ENCODE data around the gene TMED10. TPM values are rescaled to one million over a fixed set of nuclear protein-coding genes. Genes with fewer than 3 reads are reported as not detected.

TMED10 gene
- total and polyA plus RNA-seq, 2 of the 13 experiments (the other 11 are each of a cell fraction or from before 2014, with no cell fraction given) = 311 to 377 TPM

DNA sequence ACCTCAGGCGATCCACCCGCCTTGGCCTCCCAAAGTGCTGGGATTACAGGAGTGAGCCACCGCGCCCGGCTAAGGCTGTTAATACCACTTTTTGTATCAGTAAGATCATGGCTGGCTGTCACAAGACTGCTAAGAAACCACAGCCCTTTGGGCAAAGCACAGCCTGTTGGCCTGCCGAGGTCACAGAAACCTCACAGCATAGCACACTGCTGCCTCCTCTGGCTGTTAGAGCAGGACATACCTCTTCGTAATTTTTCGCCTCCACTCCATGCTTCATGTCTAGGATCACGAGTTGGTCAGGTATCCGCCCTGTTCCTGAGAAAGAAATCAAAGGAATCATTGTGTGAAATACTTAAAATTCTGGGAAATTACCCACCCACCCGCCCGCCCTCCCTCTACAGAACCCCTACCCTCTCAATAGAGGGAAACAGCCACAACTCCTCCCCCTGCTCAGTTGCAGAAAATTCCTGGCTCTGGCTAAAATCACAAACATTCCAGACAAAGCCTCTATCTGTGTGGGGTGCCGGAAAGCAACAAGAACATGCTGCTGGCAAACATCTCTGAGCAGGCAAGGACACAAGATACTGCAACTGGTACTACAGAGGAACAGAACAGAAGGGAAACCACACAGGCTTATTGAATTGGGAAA lies 28.9 kb downstream of the TMED10 start (continued):
- no peak for TF ChIP-seq ATF1 (CRISPR knock-in tag; IDR thresholded peaks at IDR 0.05)
- TF ChIP-seq, protein P1, sequence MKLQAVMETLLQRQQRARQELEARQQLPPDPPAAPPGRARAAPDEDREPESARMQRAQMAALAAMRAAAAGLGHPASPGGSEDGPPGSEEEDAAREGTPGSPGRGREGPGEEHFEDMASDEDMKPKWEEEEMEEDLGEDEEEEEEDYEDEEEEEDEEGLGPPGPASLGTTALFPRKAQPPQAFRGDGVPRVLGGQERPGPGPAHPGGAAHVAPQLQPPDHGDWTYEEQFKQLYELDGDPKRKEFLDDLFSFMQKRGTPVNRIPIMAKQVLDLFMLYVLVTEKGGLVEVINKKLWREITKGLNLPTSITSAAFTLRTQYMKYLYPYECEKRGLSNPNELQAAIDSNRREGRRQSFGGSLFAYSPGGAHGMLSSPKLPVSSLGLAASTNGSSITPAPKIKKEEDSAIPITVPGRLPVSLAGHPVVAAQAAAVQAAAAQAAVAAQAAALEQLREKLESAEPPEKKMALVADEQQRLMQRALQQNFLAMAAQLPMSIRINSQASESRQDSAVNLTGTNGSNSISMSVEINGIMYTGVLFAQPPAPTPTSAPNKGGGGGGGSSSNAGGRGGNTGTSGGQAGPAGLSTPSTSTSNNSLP (IDR thresholded peaks at IDR 0.05; ENCODE audit: low read depth, low read length) = no peak
- no peak for TF ChIP-seq RFX5 (IDR thresholded peaks at IDR 0.05; ENCODE audit: low read depth, low read length)
- TF ChIP-seq ZNF296 (CRISPR knock-in tag; conservative IDR thresholded peaks at IDR 0.05) = no peak
- TF ChIP-seq ZNF24 (IDR thresholded peaks at IDR 0.05) = no peak
- TF ChIP-seq ZNF224 (CRISPR knock-in tag; IDR thresholded peaks at IDR 0.05) = no peak
- TF ChIP-seq, protein P2, sequence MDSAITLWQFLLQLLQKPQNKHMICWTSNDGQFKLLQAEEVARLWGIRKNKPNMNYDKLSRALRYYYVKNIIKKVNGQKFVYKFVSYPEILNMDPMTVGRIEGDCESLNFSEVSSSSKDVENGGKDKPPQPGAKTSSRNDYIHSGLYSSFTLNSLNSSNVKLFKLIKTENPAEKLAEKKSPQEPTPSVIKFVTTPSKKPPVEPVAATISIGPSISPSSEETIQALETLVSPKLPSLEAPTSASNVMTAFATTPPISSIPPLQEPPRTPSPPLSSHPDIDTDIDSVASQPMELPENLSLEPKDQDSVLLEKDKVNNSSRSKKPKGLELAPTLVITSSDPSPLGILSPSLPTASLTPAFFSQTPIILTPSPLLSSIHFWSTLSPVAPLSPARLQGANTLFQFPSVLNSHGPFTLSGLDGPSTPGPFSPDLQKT (CRISPR knock-in tag; IDR thresholded peaks at IDR 0.05; ENCODE audit: borderline replicate concordance) = no peak
- TF ChIP-seq ZNF121 (CRISPR knock-in tag; IDR thresholded peaks at IDR 0.05) = no peak
- TF ChIP-seq HMGA1 (CRISPR knock-in tag; conservative IDR thresholded peaks at IDR 0.05) = no peak
- TF ChIP-seq, protein P3, sequence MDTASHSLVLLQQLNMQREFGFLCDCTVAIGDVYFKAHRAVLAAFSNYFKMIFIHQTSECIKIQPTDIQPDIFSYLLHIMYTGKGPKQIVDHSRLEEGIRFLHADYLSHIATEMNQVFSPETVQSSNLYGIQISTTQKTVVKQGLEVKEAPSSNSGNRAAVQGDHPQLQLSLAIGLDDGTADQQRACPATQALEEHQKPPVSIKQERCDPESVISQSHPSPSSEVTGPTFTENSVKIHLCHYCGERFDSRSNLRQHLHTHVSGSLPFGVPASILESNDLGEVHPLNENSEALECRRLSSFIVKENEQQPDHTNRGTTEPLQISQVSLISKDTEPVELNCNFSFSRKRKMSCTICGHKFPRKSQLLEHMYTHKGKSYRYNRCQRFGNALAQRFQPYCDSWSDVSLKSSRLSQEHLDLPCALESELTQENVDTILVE (CRISPR knock-in tag; IDR thresholded peaks at IDR 0.05) = no peak
- no peak for TF ChIP-seq MYC (CRISPR knock-in tag; IDR thresholded peaks at IDR 0.05; ENCODE audit: borderline replicate concordance)
- no peak for TF ChIP-seq HIVEP1 (CRISPR knock-in tag; IDR thresholded peaks at IDR 0.05)
- TF ChIP-seq KLF12 (CRISPR knock-in tag; IDR thresholded peaks at IDR 0.05; ENCODE audit: borderline replicate concordance) = no peak
- no peak for TF ChIP-seq ZNF335 (CRISPR knock-in tag; IDR thresholded peaks at IDR 0.05)
- no peak for TF ChIP-seq ZSCAN9 (CRISPR knock-in tag; IDR thresholded peaks at IDR 0.05; ENCODE audit: borderline replicate concordance)
- TF ChIP-seq, protein P4, sequence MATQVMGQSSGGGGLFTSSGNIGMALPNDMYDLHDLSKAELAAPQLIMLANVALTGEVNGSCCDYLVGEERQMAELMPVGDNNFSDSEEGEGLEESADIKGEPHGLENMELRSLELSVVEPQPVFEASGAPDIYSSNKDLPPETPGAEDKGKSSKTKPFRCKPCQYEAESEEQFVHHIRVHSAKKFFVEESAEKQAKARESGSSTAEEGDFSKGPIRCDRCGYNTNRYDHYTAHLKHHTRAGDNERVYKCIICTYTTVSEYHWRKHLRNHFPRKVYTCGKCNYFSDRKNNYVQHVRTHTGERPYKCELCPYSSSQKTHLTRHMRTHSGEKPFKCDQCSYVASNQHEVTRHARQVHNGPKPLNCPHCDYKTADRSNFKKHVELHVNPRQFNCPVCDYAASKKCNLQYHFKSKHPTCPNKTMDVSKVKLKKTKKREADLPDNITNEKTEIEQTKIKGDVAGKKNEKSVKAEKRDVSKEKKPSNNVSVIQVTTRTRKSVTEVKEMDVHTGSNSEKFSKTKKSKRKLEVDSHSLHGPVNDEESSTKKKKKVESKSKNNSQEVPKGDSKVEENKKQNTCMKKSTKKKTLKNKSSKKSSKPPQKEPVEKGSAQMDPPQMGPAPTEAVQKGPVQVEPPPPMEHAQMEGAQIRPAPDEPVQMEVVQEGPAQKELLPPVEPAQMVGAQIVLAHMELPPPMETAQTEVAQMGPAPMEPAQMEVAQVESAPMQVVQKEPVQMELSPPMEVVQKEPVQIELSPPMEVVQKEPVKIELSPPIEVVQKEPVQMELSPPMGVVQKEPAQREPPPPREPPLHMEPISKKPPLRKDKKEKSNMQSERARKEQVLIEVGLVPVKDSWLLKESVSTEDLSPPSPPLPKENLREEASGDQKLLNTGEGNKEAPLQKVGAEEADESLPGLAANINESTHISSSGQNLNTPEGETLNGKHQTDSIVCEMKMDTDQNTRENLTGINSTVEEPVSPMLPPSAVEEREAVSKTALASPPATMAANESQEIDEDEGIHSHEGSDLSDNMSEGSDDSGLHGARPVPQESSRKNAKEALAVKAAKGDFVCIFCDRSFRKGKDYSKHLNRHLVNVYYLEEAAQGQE (IDR thresholded peaks at IDR 0.05; ENCODE audit: borderline replicate concordance in 1 of 2, low read depth in 1 of 2, low read length in 2 of 2) = no peak
- no peak for TF ChIP-seq ZNF136 (CRISPR knock-in tag; IDR thresholded peaks at IDR 0.05; ENCODE audit: low read depth)
- no peak for TF ChIP-seq SMYD3 (CRISPR knock-in tag; IDR thresholded peaks at IDR 0.05)
- no peak for TF ChIP-seq ZNF713 (CRISPR knock-in tag; IDR thresholded peaks at IDR 0.05)
- no peak for TF ChIP-seq PHF8 (CRISPR knock-in tag; IDR thresholded peaks at IDR 0.05)
- no peak for TF ChIP-seq HNF4A (CRISPR knock-in tag; IDR thresholded peaks at IDR 0.05)
- TF ChIP-seq JDP2 (CRISPR knock-in tag; IDR thresholded peaks at IDR 0.05; ENCODE audit: borderline replicate concordance) = no peak
- no peak for TF ChIP-seq SMAD1 (CRISPR knock-in tag; IDR thresholded peaks at IDR 0.05; ENCODE audit: borderline replicate concordance, low read depth)
